Prostate gland (tissue), 2 donors: ENCODE measurements around the gene NEDD9. TPM values are rescaled to one million over a fixed set of nuclear protein-coding genes. Genes with fewer than 3 reads are reported as not detected.

Experiments
- DNase-seq: peaks from one replicate; pipeline ENCODE4 v3.0.0-alpha.2; 2019; ENCODE audit warnings: low spot score
- H3K27ac ChIP-seq, 2 donors: fragments of 200-600 bp; sonication (generic); 2 replicates each; pipeline ENCODE4 v1.5.1; 2017 to 2019
- H3K27me3 ChIP-seq: fragments of 200-600 bp; sonication (generic); replicated peaks from 2 replicates; pipeline ENCODE4 v1.5.1; 2019; ENCODE audit not compliant: insufficient read depth
- H3K36me3 ChIP-seq, 2 donors: fragments of 200-600 bp; sonication (generic); 1 replicate in 1 of 2; 2 replicates in 1 of 2; pipeline versions ENCODE4 v1.5.1 to v1.8.1; 2017 to 2019
- H3K4me1 ChIP-seq: fragments of 200-600 bp; sonication (generic); replicated peaks from 2 replicates; pipeline ENCODE4 v1.5.1; 2019
- H3K4me3 ChIP-seq, 2 donors: fragments of 200-600 bp; sonication (generic); 2 replicates each; pipeline ENCODE4 v1.5.1; 2017 to 2019
- H3K9me3 ChIP-seq: fragments of 200-600 bp; sonication (generic); 2 replicates; pipeline ENCODE4 v1.5.1; 2017
- POLR2A ChIP-seq: fragments of 450-650 bp; IDR thresholded peaks from one replicate; pipeline ENCODE4 v1.6.1; 2016; ENCODE audit warnings: antibody characterized with exemption, mild to moderate bottlenecking
- POLR2AphosphoS5 ChIP-seq: sonication (generic); formaldehyde crosslinking; IDR thresholded peaks from one replicate; pipeline ENCODE4 v1.6.1; 2017; ENCODE audit warnings: antibody characterized with exemption
- WGBS: methylation state at CpG from one replicate; pipeline ENCODE4 v1.1.5; 2018; 5-methylcytosine and 5-hydroxymethylcytosine counted together
- intact Hi-C: fragments of 100-400 bp; cut with DNase I; formaldehyde crosslinking; loops from one replicate; pipeline ENCODE4 v1.14.2; 2022
- total RNA-seq, 2 donors: library from RNA; depleted of rRNA; stranded (reverse); fragments of >200 nt; gene quantifications; one replicate each; pipeline ENCODE4 v1.1.0, GENCODE V29; 2016
- TF ChIP-seq, protein P1 (sequence below), 4 experiments: fragments of 200-600 bp in 2 of 4; fragments of 450-650 bp in 2 of 4; sonication (generic) in 2 of 4; IDR thresholded peaks; 1 replicate in 3 of 4; 2 replicates in 1 of 4; pipeline ENCODE4 v1.5.1; 2016 to 2019; ENCODE audit warnings: antibody characterized with exemption in 4 of 4, mild to moderate bottlenecking in 2 of 4, moderate library complexity in 2 of 4

The NEDD9 gene
- total RNA-seq, 2 donors from 2014 or later: 51.1 to 72.1 TPM

DNA sequence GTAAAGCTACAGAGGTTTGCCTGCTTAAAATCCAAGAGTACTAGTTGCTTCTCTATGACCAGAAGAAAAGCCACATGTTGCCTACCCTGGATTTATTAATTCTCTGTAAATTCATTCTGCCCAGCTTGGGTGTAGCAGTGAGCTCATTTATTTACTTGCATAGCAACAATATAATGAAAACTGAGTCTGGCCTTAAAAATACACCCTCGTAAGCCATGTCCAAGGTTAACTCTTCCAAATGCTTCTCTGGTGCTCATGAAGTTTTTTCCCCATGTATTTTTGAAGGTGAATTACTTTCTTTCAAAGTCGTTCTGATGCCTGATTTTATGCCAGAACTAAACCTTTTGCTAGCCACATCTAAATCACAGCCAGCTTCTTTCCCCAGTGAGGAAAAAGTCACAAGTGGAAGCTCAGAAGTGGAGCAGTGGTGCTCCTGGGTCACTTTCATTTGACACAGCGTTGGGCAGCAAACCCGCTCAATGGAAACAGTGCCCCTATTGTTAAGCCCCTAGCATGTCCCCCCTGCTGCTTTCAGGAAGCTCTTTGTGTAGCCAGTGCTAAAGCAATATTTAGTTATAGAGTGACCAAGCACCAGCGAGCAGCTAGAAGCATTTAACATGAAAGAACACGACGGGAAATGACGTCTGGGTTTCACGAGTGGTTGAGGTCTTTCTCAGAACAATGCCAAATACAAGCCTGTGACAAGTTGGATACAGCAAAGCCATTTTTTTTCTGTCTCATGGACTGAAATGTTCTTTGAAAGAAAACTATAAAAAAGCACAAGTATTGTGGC, 29.8 kb downstream of the NEDD9 start:
- WGBS: 43% methylated on average over 9 of the region's 9 CpGs
- TF ChIP-seq, protein P1, sequence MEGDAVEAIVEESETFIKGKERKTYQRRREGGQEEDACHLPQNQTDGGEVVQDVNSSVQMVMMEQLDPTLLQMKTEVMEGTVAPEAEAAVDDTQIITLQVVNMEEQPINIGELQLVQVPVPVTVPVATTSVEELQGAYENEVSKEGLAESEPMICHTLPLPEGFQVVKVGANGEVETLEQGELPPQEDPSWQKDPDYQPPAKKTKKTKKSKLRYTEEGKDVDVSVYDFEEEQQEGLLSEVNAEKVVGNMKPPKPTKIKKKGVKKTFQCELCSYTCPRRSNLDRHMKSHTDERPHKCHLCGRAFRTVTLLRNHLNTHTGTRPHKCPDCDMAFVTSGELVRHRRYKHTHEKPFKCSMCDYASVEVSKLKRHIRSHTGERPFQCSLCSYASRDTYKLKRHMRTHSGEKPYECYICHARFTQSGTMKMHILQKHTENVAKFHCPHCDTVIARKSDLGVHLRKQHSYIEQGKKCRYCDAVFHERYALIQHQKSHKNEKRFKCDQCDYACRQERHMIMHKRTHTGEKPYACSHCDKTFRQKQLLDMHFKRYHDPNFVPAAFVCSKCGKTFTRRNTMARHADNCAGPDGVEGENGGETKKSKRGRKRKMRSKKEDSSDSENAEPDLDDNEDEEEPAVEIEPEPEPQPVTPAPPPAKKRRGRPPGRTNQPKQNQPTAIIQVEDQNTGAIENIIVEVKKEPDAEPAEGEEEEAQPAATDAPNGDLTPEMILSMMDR (IDR thresholded peaks at IDR 0.05): no peak
- Histone ChIP-seq H3K4me1 (no peaks in the 10 kb centered on the region), H3K27me3 (no peaks in the 10 kb centered on the region), H3K36me3 (peaks cover 0 to 6% of the 10 kb centered on the region in 2 donors), H3K9me3 (no peaks in the 10 kb centered on the region), H3K27ac (no peak overlapping the region), H3K4me3 (no peak overlapping the region)
- DNase-seq: no peak
- intact Hi-C loops: no loop called here

DNA sequence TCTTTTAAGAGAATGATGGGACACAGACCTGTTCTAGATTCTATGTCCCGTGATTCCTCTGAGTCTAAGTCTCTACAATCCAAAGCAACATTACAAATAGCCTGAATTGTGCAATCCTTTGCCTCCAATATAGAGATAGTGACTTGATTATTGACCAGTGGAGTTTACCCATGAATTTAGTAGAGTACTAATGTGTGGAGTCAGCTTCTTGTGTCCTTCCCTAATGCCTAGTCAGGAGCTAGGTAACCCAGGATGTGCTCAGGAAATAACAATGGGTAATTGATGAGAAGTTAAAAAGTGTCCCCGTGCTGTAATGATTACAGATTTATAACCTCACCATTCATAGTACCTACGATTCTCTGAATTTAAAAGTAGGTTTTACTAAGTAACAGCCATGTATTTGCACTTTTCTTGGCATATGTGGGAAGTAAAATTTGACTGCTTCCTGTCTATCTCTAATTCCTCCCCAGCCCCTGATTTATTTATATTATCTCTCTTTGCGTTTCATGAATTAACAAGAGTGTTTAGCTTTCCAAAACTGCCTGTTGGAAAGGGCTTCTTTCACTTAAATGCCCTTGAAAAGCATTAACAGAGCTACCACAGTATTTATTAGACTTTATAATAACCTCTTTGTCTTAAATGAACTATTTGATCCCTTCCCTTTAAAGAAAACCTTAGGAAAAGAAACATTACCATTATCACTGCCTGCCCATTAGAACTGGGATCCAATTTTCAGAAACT, 30.5 kb downstream of the NEDD9 start:
- TF ChIP-seq POLR2AphosphoS5 (no peak), POLR2A (no peak)
- TF ChIP-seq, protein P1 (IDR thresholded peaks at IDR 0.05): no peak
- H3K4me3 ChIP-seq: no peak overlapping the region
- intact Hi-C loops: no loop called here
- peaks cover 0 to 6% of the 10 kb centered on the region in 2 donors for H3K36me3 ChIP-seq
- H3K4me1 ChIP-seq: no peaks in the 10 kb centered on the region
- H3K27ac ChIP-seq: no peak overlapping the region
- no peaks in the 10 kb centered on the region for H3K27me3 ChIP-seq
- no peaks in the 10 kb centered on the region for H3K9me3 ChIP-seq
- no peak for DNase-seq
- 76% methylated on average over 4 of the region's 4 CpGs for WGBS

DNA sequence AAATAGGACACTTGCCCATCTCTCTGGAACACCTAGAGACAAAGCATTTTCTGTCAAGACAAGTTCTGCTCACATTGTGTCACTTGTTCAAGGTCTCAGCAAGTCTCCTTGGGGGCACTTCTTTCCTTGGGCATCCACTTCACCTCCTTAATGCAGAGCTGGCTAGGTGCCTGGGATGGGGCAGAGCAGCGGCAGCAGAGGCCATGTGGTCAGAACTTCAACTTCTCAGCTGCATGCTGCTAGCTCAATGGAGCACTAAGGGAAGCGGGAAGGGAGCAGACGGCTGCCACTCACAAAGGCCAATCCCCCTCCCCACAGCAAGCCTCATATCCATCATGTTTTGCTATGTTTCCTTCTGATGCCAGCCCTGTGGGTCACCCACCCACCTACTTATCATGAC, 31.5 kb downstream of the NEDD9 start:
- Histone ChIP-seq H3K9me3 (no peaks in the 10 kb centered on the region), H3K4me1 (no peaks in the 10 kb centered on the region), H3K4me3 (no peak overlapping the region), H3K27ac (no peak overlapping the region), H3K27me3 (no peaks in the 10 kb centered on the region), H3K36me3 (peaks cover 0 to 6% of the 10 kb centered on the region in 2 donors)
- intact Hi-C loops: no loop called here
- DNase-seq: no peak
- 59% methylated on average over 3 of the region's 3 CpGs for WGBS
- no peak for TF ChIP-seq POLR2AphosphoS5
- no peak for TF ChIP-seq POLR2A
- TF ChIP-seq, protein P1 (IDR thresholded peaks at IDR 0.05): no peak

DNA sequence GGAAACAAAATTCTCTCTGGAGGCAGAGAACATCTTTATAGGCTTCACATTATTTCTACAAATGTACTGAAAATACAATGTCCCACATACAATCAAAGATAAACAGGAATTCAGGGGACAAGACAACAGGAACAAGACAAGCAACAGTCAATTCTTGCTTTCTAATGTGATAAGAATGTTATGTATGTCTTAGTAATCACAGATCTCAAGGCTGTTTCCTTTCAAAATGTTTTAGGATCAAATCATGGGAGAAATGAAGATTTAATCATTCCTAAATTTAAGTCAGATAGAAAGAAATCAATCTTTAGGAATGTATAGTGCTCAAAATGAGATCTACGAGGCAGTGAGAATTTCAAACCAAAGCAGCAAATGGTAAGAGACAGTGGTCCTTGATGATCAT, 32.1 kb downstream of the NEDD9 start:
- intact Hi-C loops: no loop called here
- Histone ChIP-seq H3K27me3 (no peaks in the 10 kb centered on the region), H3K27ac (no peak overlapping the region), H3K4me1 (no peaks in the 10 kb centered on the region), H3K9me3 (no peaks in the 10 kb centered on the region), H3K36me3 (peaks cover 0 to 6% of the 10 kb centered on the region in 2 donors), H3K4me3 (no peak overlapping the region)
- TF ChIP-seq POLR2AphosphoS5 (no peak), POLR2A (no peak)
- TF ChIP-seq, protein P1 (IDR thresholded peaks at IDR 0.05): no peak
- no peak for DNase-seq
- WGBS: 93% methylated on average over 1 of the region's 1 CpG
